Neural cell (in vitro differentiated cells): ENCODE measurements around the gene RAB3B. TPM values are rescaled to one million over a fixed set of nuclear protein-coding genes. Genes with fewer than 3 reads are reported as not detected.

Source experiments
- H2AFZ ChIP-seq: fragments of 200-600, 300-800 bp; sonication (generic), shearing (Covaris generic); 2 replicates; pipeline ENCODE4 v1.6.0; 2014; ENCODE audit warnings: low read depth, mild to moderate bottlenecking, antibody characterized with exemption, low read length, moderate library complexity
- H3F3A ChIP-seq: fragments of 200-600 bp; shearing (Covaris generic); 2 replicates; pipeline ENCODE4 v1.6.1; 2016; ENCODE audit warnings: mild to moderate bottlenecking, moderate library complexity, mixed read lengths, antibody characterized with exemption, low read length; ENCODE audit not compliant: insufficient read depth, poor library complexity, severe bottlenecking
- H3K27ac ChIP-seq: fragments of 200-600, 300-800 bp; sonication (generic), shearing (Covaris generic); 2 replicates; pipeline ENCODE4 v1.5.1; 2014; ENCODE audit warnings: mild to moderate bottlenecking, low read length, moderate library complexity
- H3K27me3 ChIP-seq: fragments of 300-800, 200-600 bp; sonication (generic), shearing (Covaris generic); 2 replicates; pipeline ENCODE4 v1.6.0; 2014; ENCODE audit warnings: mild to moderate bottlenecking, low read depth, low read length, moderate library complexity; ENCODE audit not compliant: insufficient read depth
- H3K36me3 ChIP-seq: fragments of 300-800, 200-600 bp; sonication (generic), shearing (Covaris generic); 2 replicates; pipeline ENCODE4 v1.5.1; 2014; ENCODE audit warnings: mild to moderate bottlenecking, antibody characterized with exemption, low read length, moderate library complexity; ENCODE audit not compliant: insufficient read depth
- H3K4me2 ChIP-seq: fragments of 300-800, 200-600 bp; sonication (generic), shearing (Covaris generic); 2 replicates; pipeline ENCODE4 v1.6.0; 2014; ENCODE audit warnings: mild to moderate bottlenecking, low read length
- H3K4me3 ChIP-seq: fragments of 300-800, 200-600 bp; sonication (generic), shearing (Covaris generic); 2 replicates; pipeline ENCODE4 v1.5.1; 2014; ENCODE audit warnings: mild to moderate bottlenecking, low read length, moderate library complexity
- H3K79me2 ChIP-seq: fragments of 200-600 bp; shearing (Covaris generic); replicated peaks from 2 replicates; pipeline ENCODE4 v1.6.0; 2014; ENCODE audit warnings: mild to moderate bottlenecking, low read length, moderate library complexity; ENCODE audit not compliant: insufficient read depth
- H3K9ac ChIP-seq: fragments of 300-800, 200-600 bp; sonication (generic), shearing (Covaris generic); 2 replicates; pipeline ENCODE4 v1.6.1; 2016; ENCODE audit warnings: mild to moderate bottlenecking, low read length, mixed read lengths
- H3K9me2 ChIP-seq: fragments of 200-600 bp; shearing (Covaris generic); 2 replicates; pipeline ENCODE4 v1.6.1; 2016; ENCODE audit warnings: mild to moderate bottlenecking, low read length, mixed read lengths; ENCODE audit not compliant: insufficient read depth
- H3K9me3 ChIP-seq: fragments of 200-600, 300-800 bp; sonication (generic), shearing (Covaris generic); 2 replicates; pipeline ENCODE4 v1.6.1; 2016; ENCODE audit warnings: mild to moderate bottlenecking, mixed run types, low read length, moderate library complexity, mixed read lengths
- H4K20me1 ChIP-seq: fragments of 200-600 bp; shearing (Covaris generic); 2 replicates; pipeline ENCODE4 v1.6.1; 2016; ENCODE audit warnings: mild to moderate bottlenecking, mixed run types; ENCODE audit not compliant: insufficient read depth
- EP300 ChIP-seq: fragments of 450-650 bp; conservative IDR thresholded peaks from 2 replicates; pipeline ENCODE4 v1.6.1; 2014; ENCODE audit warnings: antibody characterized with exemption, mild to moderate bottlenecking, moderate library complexity; ENCODE audit not compliant: poor library complexity, severe bottlenecking
- EZH2 ChIP-seq: fragments of 200-600, 300-800 bp; shearing (Covaris generic), sonication (generic); IDR thresholded peaks from 2 replicates; pipeline ENCODE4 v1.6.1; 2014; ENCODE audit warnings: antibody characterized with exemption, low read length, borderline replicate concordance, mild to moderate bottlenecking; ENCODE audit not compliant: insufficient read depth, poor library complexity, severe bottlenecking
- MXI1 ChIP-seq: fragments of 450-650 bp; conservative IDR thresholded peaks from 2 replicates; pipeline ENCODE4 v1.6.1; 2014; ENCODE audit warnings: antibody characterized with exemption, mild to moderate bottlenecking; ENCODE audit not compliant: poor library complexity, severe bottlenecking
- POLR2AphosphoS5 ChIP-seq: IDR thresholded peaks from 2 replicates; pipeline ENCODE4 v1.6.1; 2012
- RAD21 ChIP-seq: fragments of 450-650 bp; conservative IDR thresholded peaks from 2 replicates; pipeline ENCODE4 v1.6.1; 2014; ENCODE audit warnings: antibody characterized with exemption, mild to moderate bottlenecking, moderate library complexity
- SMC3 ChIP-seq: fragments of 450-650 bp; conservative IDR thresholded peaks from 2 replicates; pipeline ENCODE4 v1.6.1; 2014; ENCODE audit warnings: antibody characterized with exemption, mild to moderate bottlenecking, moderate library complexity; ENCODE audit not compliant: poor library complexity
- TAF1 ChIP-seq: IDR thresholded peaks from 2 replicates; pipeline ENCODE4 v1.6.1; 2012; ENCODE audit warnings: low read depth
- polyA plus RNA-seq: library from polyadenylated mRNA; depleted of rRNA; stranded (reverse); fragments of >200 nt; gene quantifications from 2 replicates; pipeline ENCODE4 v1.2.3, GENCODE V29; 2014
- TF ChIP-seq, protein P1 (sequence below): IDR thresholded peaks from 2 replicates; pipeline ENCODE4 v1.6.1; 2012; ENCODE audit warnings: borderline replicate concordance
- TF ChIP-seq, protein P2 (sequence below): fragments of 450-650 bp; IDR thresholded peaks from 2 replicates; pipeline ENCODE4 v1.5.1; 2014; ENCODE audit warnings: antibody characterized with exemption, mild to moderate bottlenecking, moderate library complexity; ENCODE audit not compliant: poor library complexity, severe bottlenecking

Gene RAB3B
- polyA plus RNA-seq, 1 donor from 2014 or later = 15.0 TPM

DNA sequence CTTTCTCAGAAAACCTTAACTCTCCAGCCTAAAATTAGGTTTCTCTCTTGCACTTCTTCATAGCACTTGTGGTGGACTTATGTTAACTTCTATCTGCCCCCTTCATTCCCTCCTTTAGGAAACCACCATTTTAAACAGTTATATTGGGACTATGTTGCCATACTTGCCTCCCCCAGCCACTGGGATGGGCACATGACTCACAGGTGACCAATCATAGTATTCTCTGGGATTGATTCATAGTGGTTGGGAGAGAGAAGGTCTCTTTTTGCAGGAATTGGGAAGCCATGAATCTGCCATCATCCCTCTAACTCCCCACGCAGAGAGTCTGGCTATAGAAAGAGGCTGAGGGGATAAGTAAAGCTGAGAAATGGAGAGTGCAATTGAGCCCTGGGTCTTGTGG is 61.6 kb downstream of the RAB3B start:
- H3K27ac ChIP-seq = no peak overlapping the region
- no peak overlapping the region for H3K4me3 ChIP-seq
- no peak overlapping the region for H3K4me2 ChIP-seq
- H3K9ac ChIP-seq = no peak overlapping the region
- no peaks in the 10 kb centered on the region for H3K36me3 ChIP-seq
- TF ChIP-seq, protein P1, sequence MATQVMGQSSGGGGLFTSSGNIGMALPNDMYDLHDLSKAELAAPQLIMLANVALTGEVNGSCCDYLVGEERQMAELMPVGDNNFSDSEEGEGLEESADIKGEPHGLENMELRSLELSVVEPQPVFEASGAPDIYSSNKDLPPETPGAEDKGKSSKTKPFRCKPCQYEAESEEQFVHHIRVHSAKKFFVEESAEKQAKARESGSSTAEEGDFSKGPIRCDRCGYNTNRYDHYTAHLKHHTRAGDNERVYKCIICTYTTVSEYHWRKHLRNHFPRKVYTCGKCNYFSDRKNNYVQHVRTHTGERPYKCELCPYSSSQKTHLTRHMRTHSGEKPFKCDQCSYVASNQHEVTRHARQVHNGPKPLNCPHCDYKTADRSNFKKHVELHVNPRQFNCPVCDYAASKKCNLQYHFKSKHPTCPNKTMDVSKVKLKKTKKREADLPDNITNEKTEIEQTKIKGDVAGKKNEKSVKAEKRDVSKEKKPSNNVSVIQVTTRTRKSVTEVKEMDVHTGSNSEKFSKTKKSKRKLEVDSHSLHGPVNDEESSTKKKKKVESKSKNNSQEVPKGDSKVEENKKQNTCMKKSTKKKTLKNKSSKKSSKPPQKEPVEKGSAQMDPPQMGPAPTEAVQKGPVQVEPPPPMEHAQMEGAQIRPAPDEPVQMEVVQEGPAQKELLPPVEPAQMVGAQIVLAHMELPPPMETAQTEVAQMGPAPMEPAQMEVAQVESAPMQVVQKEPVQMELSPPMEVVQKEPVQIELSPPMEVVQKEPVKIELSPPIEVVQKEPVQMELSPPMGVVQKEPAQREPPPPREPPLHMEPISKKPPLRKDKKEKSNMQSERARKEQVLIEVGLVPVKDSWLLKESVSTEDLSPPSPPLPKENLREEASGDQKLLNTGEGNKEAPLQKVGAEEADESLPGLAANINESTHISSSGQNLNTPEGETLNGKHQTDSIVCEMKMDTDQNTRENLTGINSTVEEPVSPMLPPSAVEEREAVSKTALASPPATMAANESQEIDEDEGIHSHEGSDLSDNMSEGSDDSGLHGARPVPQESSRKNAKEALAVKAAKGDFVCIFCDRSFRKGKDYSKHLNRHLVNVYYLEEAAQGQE = no peak
- TF ChIP-seq RAD21 = no peak
- TF ChIP-seq MXI1 = no peak
- no peak for TF ChIP-seq EP300
- TF ChIP-seq EZH2 = no peak
- no peak for TF ChIP-seq SMC3
- no peak for TF ChIP-seq POLR2AphosphoS5
- TF ChIP-seq, protein P2, sequence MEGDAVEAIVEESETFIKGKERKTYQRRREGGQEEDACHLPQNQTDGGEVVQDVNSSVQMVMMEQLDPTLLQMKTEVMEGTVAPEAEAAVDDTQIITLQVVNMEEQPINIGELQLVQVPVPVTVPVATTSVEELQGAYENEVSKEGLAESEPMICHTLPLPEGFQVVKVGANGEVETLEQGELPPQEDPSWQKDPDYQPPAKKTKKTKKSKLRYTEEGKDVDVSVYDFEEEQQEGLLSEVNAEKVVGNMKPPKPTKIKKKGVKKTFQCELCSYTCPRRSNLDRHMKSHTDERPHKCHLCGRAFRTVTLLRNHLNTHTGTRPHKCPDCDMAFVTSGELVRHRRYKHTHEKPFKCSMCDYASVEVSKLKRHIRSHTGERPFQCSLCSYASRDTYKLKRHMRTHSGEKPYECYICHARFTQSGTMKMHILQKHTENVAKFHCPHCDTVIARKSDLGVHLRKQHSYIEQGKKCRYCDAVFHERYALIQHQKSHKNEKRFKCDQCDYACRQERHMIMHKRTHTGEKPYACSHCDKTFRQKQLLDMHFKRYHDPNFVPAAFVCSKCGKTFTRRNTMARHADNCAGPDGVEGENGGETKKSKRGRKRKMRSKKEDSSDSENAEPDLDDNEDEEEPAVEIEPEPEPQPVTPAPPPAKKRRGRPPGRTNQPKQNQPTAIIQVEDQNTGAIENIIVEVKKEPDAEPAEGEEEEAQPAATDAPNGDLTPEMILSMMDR = no peak
- no peak for TF ChIP-seq TAF1
- no peaks in the 10 kb centered on the region for H3K27me3 ChIP-seq
- H2AFZ ChIP-seq = no peak overlapping the region
- no peaks in the 10 kb centered on the region for H3K79me2 ChIP-seq
- H4K20me1 ChIP-seq = no peaks in the 10 kb centered on the region
- no peaks in the 10 kb centered on the region for H3F3A ChIP-seq
- H3K9me3 ChIP-seq = no peaks in the 10 kb centered on the region
- H3K9me2 ChIP-seq = no peaks in the 10 kb centered on the region

DNA sequence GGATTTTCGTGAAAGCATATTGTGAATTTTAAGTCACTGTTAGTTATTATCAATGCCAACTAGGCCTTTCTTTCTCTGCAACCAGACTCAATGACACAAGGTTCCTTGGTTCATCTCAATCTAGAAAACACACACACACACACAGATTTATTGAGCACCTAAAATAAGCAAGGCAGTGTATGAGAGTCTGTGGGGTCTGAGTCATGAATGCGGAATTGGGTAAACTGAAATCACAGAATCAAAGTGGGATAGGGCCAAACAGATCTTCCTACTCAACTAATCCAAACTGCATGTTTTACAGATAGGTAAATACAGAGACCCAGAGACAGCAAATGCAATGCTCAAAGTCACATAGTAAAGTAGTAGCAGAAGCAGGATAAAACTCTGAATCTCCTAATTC is 63.5 kb downstream of the RAB3B start:
- no peak overlapping the region for H2AFZ ChIP-seq
- no peaks in the 10 kb centered on the region for H4K20me1 ChIP-seq
- H3K9ac ChIP-seq = no peak overlapping the region
- no peaks in the 10 kb centered on the region for H3K36me3 ChIP-seq
- no peaks in the 10 kb centered on the region for H3F3A ChIP-seq
- TF ChIP-seq RAD21 = no peak
- no peak for TF ChIP-seq EZH2
- no peak for TF ChIP-seq EP300
- no peak for TF ChIP-seq SMC3
- no peak for TF ChIP-seq MXI1
- no peak for TF ChIP-seq POLR2AphosphoS5
- TF ChIP-seq TAF1 = no peak
- H3K9me3 ChIP-seq = no peaks in the 10 kb centered on the region
- H3K79me2 ChIP-seq = no peaks in the 10 kb centered on the region
- no peak overlapping the region for H3K4me3 ChIP-seq
- no peaks in the 10 kb centered on the region for H3K27me3 ChIP-seq
- H3K9me2 ChIP-seq = no peaks in the 10 kb centered on the region
- H3K27ac ChIP-seq = no peak overlapping the region
- no peak overlapping the region for H3K4me2 ChIP-seq
